Activated naive CD8-positive, alpha-beta T cell treated with anti-CD3 and anti-CD28 coated beads, Interleukin-2, amount 10 ng/mL, durations not matched to agents 7 days and 5 days (primary cell): ENCODE data around the gene CILP2. TPM values are rescaled to one million over a fixed set of nuclear protein-coding genes. Genes with fewer than 3 reads are reported as not detected.

Experiments used
- ATAC-seq: fragments of 150-1000 bp; cut with Tn5 transposase; one replicate; pipeline ENCODE4 v1.10.0; 2021; ENCODE audit warnings: low read depth, moderate library complexity
- POLR2A ChIA-PET: fragments of 350-600 bp; sonication (Branson Sonifier 250); formaldehyde crosslinking; loops from one replicate; lab custom pipeline; 2021; ENCODE audit warnings: antibody characterized with exemption; lab: Charles Lee
- DNase-seq: peaks from one replicate; pipeline ENCODE4 v3.0.0; 2021
- H3K27ac Mint-ChIP-seq: one replicate; pipeline ENCODE4 v1.8.0; 2022; ENCODE audit warnings: mild to moderate bottlenecking, mixed read lengths
- H3K27me3 Mint-ChIP-seq: one replicate; pipeline ENCODE4 v1.8.0; 2022; ENCODE audit warnings: mild to moderate bottlenecking, moderate library complexity, mixed read lengths
- H3K36me3 Mint-ChIP-seq: one replicate; pipeline ENCODE4 v1.8.0; 2021; ENCODE audit warnings: mild to moderate bottlenecking, mixed read lengths
- H3K4me1 Mint-ChIP-seq: one replicate; pipeline ENCODE4 v1.8.0; 2021; ENCODE audit warnings: mixed read lengths
- H3K4me3 Mint-ChIP-seq: one replicate; pipeline ENCODE4 v1.8.0; 2022; ENCODE audit warnings: mild to moderate bottlenecking, moderate library complexity, mixed read lengths
- H3K9me3 Mint-ChIP-seq: one replicate; pipeline ENCODE4 v1.8.0; 2021; ENCODE audit warnings: mixed read lengths
- total RNA-seq, 2 experiments: library from RNA; stranded (reverse); gene quantifications; one replicate each; pipeline ENCODE4 v1.2.3, GENCODE V29; 2021

The CILP2 gene
- total RNA-seq, 2 experiments from 2014 or later, result 0.11 to 0.14 TPM

DNA sequence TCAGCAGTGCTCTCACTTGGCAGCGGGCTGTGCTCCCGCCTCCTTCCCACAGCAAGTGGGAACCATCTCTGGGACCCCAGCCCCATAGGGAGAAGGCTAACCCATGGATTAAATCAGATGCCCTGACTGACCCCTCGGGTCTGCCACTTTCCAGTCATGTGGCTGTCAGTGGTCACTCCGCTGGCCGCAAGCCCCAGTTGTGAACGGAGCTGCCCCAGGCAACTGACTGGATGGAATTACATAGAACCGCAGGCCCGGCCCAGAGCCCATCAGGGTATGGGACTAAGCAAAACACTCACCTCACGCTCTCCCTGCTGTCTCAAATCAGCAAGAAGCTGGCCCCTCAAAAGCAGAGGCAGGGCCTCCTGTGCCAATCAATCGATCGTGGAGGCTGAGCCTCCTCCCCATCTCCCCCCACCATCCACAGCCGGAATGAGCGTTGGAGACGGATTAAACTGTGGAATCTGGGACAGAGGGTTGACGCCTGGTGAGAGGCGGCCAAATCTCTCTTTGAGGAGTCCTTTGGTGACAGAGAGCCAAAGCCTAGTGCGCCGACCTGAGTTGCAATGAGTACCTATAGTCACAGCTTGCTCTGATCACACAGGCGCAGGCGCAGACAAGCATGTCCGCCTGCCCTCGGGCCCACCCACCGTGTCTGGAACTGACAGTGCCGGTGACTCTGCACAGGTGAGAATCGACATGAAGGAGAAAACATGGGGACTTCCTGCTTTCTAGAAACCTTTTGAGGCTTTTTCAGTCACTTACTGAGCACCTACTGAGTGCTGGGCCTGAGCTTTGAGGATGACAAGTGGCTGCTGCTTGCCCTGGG, 41.7 kb downstream of the CILP2 start:
- POLR2A ChIA-PET, result interaction anchor here (0.8 to 1.0 kb wide), 3 partner anchors 11 to 41 kb away, joined by 3 to 5 read pairs (median 3); no protein-coding TSS in a partner anchor
- H3K4me1 Mint-ChIP-seq, result peaks cover 23% of the 10 kb centered on the region
- H3K27me3 Mint-ChIP-seq, result no peaks in the 10 kb centered on the region
- DNase-seq (no peak), ATAC-seq (no peak)
- H3K4me3 Mint-ChIP-seq, result no peak overlapping the region
- H3K36me3 Mint-ChIP-seq, result peaks cover 9% of the 10 kb centered on the region
- peak overlapping the region; percentile 57 for H3K27ac Mint-ChIP-seq
- H3K9me3 Mint-ChIP-seq, result no peaks in the 10 kb centered on the region

DNA sequence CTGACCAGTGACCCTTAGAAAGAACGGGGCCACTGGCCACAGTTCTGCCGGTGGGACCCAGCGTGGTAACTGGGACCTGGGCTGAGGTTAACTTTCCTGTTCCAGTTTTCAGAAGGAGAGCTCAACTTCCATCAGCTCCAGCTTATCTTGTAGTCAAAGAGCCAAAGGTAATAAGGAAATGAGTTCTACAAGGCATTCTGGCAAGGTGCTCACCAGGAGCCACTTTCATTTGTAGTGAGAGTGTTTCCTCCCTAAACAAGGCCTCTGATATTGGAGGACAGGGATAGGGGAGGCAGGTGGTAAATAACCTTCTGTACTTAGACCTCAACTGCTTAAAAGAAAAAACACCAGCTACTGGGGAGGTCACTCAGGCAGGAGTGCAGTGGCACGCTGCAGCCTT, 42.4 kb downstream of the CILP2 start:
- ATAC-seq, result no peak
- POLR2A ChIA-PET, result interaction anchor here (0.8 to 1.0 kb wide), 3 partner anchors 11 to 40 kb away, joined by 3 to 5 read pairs (median 3); no protein-coding TSS in a partner anchor

DNA sequence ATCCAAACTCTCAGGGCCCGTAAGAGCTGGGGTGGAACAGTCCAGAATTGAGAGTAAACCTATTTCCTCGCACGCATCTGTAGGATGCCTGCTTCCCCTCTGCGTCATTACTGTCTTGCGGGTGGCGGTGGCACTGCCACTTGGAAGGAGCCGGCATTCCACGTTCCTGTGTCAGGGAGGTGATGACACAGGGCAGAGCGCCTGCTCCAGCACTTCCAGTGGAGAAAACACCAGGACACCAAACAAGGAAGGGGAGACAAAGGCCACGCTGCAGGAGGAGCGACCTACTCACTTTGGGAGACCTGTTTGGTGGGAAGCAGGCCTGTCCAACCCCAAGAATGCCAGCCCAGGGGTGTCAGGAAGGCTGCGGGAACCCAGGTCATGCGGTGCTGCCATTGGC, 43.3 kb downstream of the CILP2 start:
- Mint-ChIP-seq H3K4me1 (peaks cover 24% of the 10 kb centered on the region), H3K4me3 (no peak overlapping the region), H3K9me3 (no peaks in the 10 kb centered on the region), H3K27me3 (no peaks in the 10 kb centered on the region), H3K36me3 (peaks cover 11% of the 10 kb centered on the region), H3K27ac (peak overlapping the region; percentile 61)
- POLR2A ChIA-PET, result no interaction called here
- no peak for ATAC-seq
- DNase-seq, result no peak

More for the DNA sequence above, 42.4 kb downstream of the CILP2 start:
- H3K36me3 Mint-ChIP-seq, result peaks cover 9% of the 10 kb centered on the region
- no peak overlapping the region for H3K4me3 Mint-ChIP-seq
- peak overlapping the region; percentile 57 for H3K27ac Mint-ChIP-seq
- H3K27me3 Mint-ChIP-seq, result no peaks in the 10 kb centered on the region
- no peak for DNase-seq
- H3K9me3 Mint-ChIP-seq, result no peaks in the 10 kb centered on the region
- peaks cover 23% of the 10 kb centered on the region for H3K4me1 Mint-ChIP-seq

DNA sequence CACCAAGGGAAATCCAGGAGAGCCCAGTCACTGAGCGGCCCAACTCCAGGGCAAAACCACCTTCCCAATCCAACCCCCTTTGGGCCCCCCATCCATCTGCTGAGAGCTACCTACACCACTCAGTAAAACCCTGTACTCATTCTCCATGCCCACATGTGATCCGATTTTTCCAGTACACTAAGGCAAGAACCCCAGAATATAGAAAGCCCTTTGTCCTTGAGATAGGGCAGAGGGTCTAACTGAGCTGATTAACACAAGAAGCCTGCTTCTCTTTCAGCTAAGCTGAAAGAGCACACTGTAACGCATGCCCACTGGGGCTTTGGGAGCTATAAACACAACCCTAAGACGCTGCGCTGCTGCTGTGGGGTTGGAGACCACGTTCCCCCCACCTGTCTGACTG, 44.4 kb downstream of the CILP2 start:
- POLR2A ChIA-PET, result no interaction called here
- ATAC-seq (no peak), DNase-seq (no peak)
- Mint-ChIP-seq H3K27ac (no peak overlapping the region), H3K4me3 (no peak overlapping the region), H3K27me3 (no peaks in the 10 kb centered on the region), H3K4me1 (peaks cover 24% of the 10 kb centered on the region), H3K36me3 (peaks cover 11% of the 10 kb centered on the region), H3K9me3 (no peaks in the 10 kb centered on the region)

DNA sequence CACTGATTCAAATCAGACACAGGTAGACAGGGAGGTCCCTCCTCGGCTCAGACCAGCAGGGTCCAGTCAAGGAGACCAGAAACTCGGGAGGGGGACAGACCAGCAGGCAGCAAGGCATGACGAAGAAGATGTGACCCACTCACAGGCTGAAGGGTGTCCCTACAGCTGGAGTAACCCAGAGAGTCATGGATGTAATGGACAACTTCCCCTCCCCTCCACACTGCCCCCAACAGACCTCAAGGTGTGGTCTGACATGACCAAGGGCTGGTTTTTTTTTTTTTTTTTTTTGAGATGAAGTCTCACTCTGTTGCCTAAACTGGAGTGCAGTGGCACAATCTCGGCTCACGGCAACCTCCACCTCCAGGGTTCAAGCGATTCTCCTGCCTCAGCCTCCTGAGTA, 46.3 kb downstream of the CILP2 start:
- peaks cover 35% of the 10 kb centered on the region for H3K4me1 Mint-ChIP-seq
- POLR2A ChIA-PET, result no interaction called here
- peak overlapping the region; percentile 21 for H3K27ac Mint-ChIP-seq
- ATAC-seq, result no peak
- no peaks in the 10 kb centered on the region for H3K9me3 Mint-ChIP-seq
- H3K27me3 Mint-ChIP-seq, result no peaks in the 10 kb centered on the region
- peaks cover 22% of the 10 kb centered on the region for H3K36me3 Mint-ChIP-seq
- H3K4me3 Mint-ChIP-seq, result no peak overlapping the region
- no peak for DNase-seq

DNA sequence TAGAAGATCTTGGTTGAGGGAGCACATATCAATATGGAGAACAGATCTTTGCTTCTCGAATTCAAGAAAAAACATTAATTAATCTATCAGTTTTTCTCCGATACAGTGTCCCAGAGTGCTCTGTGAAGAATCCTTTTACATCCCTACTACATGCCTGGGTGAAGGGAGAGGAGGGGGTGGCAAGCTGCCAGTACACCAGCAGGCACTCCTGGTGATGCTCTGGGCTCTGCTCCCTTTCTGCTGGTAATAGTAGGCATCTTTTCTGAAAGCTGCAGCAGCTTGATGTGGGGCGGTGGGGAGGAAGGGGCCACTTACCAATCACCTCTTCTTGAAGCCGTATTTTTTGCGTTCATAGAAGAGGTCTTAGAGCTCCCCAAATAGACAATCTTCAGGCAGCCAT, 49.7 kb downstream of the CILP2 start:
- Mint-ChIP-seq H3K9me3 (no peaks in the 10 kb centered on the region), H3K27ac (peak overlapping the region; percentile 84), H3K4me3 (peak overlapping the region; percentile 36), H3K4me1 (peaks cover 51% of the 10 kb centered on the region), H3K27me3 (no peaks in the 10 kb centered on the region), H3K36me3 (peaks cover 34% of the 10 kb centered on the region)
- DNase-seq (no peak), ATAC-seq (no peak)
- POLR2A ChIA-PET, result interaction anchor here (0.8 to 2.9 kb wide), 2 partner anchors 11 to 39 kb away, joined by 4 to 12 read pairs; no protein-coding TSS in a partner anchor

DNA sequence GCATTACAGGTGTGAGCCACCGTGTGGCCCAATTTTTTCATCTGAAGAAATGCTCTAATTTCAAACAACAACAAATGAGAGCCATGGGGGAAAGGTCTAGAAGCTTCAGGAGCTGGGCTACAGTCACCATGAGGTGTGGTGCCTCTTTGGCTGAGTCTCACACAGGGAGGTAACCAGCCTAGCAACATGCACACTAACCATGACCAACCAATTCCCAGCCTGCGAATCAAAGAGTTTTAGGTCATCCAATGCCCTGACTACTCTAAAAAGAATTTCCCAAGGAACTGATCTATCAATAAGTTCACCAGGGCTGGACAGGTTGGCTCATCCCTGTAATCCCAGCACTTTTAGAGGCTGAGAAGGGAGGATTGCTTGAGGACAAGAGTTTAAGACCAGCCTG, 50.5 kb downstream of the CILP2 start:
- Mint-ChIP-seq H3K27me3 (no peaks in the 10 kb centered on the region), H3K27ac (peak overlapping the region; percentile 84), H3K4me3 (peak overlapping the region; percentile 40), H3K9me3 (no peaks in the 10 kb centered on the region), H3K36me3 (peaks cover 39% of the 10 kb centered on the region), H3K4me1 (peaks cover 50% of the 10 kb centered on the region)
- ATAC-seq (no peak), DNase-seq (no peak)
- POLR2A ChIA-PET, result interaction anchor here (2.0 to 2.9 kb wide), 3 partner anchors 10 to 38 kb away, joined by 10 to 37 read pairs (median 12); no protein-coding TSS in a partner anchor

DNA sequence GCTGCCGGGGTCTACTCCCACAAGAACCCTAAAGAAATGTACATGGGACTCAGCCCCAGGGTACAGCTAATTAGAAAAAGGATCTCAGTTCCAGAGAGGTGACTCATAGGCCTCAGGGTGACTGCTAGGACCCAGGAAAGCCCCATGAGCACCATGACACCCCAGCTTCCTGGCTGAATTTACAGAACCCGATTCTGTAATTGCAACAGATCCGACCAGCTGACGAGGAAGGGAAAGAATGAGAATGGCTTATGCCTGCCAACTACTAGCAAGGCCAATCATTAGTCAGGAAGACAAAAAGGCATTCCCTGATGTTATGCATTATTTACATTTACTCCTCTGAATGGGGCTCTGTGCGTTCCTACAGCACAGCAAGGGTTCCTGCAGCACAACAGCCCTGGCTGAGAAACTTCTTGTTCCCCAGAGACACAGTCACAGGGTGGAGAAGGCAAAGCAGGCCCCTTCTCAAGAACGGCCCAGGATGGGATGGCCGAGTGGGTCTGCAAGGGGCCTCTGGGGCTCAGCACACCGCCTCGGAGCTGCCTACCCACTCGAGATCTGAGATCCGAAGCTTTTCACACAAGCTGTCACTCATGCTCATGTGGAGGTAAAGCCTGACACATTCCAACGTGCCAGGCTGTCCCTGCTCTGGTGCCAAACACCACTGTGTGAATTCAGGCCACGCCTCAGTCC, 53.2 kb downstream of the CILP2 start:
- Mint-ChIP-seq H3K27me3 (no peaks in the 10 kb centered on the region), H3K4me1 (peaks cover 57% of the 10 kb centered on the region), H3K27ac (peak overlapping the region; percentile 95), H3K36me3 (peaks cover 39% of the 10 kb centered on the region), H3K4me3 (peak overlapping the region; percentile 67), H3K9me3 (no peaks in the 10 kb centered on the region)
- DNase-seq, result no peak
- ATAC-seq, result peak; percentile 80
- POLR2A ChIA-PET, result interaction anchor here (0.9 to 2.9 kb wide), 5 partner anchors 8 to 36 kb away, joined by 3 to 37 read pairs (median 5); partner anchors contain the start of gene PBX4

DNA sequence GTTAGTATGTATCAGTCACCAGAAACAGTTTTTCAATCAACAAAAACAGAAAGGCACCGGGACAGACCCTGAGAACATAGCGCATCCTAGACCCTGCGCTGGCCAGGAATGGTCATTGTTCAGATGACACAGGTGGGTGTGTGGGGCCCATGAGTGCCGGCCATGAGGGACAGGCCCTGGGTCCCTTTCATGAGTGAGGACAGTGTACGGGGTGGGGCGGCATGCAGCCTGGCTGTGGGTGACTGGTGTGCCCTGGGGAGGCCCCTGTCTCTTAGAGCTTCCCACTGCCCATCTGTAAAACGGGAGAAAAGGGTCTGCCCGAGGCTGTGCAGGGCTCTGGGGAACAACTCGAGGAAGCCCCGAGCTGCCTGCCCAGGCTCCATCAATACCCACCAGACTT, 54.6 kb downstream of the CILP2 start:
- POLR2A ChIA-PET, result no interaction called here
- Mint-ChIP-seq H3K9me3 (no peaks in the 10 kb centered on the region), H3K27ac (peak overlapping the region; percentile 73), H3K27me3 (no peaks in the 10 kb centered on the region), H3K4me1 (peaks cover 67% of the 10 kb centered on the region), H3K4me3 (no peak overlapping the region), H3K36me3 (peaks cover 46% of the 10 kb centered on the region)
- ATAC-seq, result no peak
- DNase-seq, result no peak

DNA sequence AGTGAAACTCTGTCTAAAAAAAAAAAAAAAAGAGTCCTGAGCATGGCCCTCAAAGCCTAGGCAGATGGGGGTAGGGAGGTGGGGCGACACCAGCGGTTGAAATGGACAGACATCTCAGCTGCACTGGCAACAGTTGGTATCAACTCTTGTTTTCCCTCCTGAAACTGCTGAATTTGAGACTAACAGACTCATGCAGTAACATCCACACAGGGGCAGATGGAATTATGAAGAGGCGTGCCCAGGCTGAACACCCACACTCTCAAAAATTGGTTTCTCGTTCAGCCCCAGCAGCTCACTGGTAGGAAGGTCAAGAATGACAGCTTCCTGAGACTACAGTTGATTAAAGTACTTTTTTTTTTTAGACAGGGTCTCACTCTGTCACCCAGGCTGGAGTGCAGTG, 56.3 kb downstream of the CILP2 start:
- no peaks in the 10 kb centered on the region for H3K9me3 Mint-ChIP-seq
- POLR2A ChIA-PET, result interaction anchor here (0.8 kb wide), 1 partner anchor 10 kb away, joined by 3 read pairs; no protein-coding TSS in a partner anchor
- H3K4me3 Mint-ChIP-seq, result no peak overlapping the region
- ATAC-seq, result no peak
- H3K36me3 Mint-ChIP-seq, result peaks cover 35% of the 10 kb centered on the region
- no peak for DNase-seq
- peaks cover 69% of the 10 kb centered on the region for H3K4me1 Mint-ChIP-seq
- no peaks in the 10 kb centered on the region for H3K27me3 Mint-ChIP-seq
- no peak overlapping the region for H3K27ac Mint-ChIP-seq

DNA sequence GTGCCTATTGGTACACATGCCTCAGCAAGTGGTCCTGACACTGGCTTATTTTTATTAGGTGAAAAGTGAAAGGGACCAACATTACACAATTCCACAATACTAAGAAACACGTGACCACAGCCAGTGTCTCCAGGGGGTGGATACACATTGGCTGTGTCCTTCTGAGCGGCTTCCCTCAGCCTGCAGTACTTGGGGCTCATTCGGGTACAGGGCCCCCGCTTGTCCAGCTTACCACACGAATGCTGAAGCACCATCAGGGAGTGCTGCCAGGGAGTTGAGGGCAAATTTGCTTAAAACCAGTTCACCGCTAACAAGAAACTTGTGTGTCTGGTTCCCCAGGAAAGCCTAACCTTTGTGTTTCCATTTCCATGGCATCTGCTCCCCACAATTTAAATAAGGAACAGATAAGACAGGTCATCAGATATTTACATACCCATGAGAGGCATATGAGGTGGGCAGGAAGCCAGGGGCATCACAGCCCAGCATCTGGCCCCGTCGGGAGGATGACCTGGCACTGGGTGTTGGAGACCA, 57.2 kb downstream of the CILP2 start:
- Mint-ChIP-seq H3K27me3 (no peaks in the 10 kb centered on the region), H3K4me3 (no peak overlapping the region), H3K9me3 (no peaks in the 10 kb centered on the region), H3K27ac (peak overlapping the region; percentile 75), H3K4me1 (peaks cover 63% of the 10 kb centered on the region), H3K36me3 (peaks cover 32% of the 10 kb centered on the region)
- DNase-seq (no peak), ATAC-seq (no peak)
- POLR2A ChIA-PET, result no interaction called here
